Stimulated activated CD8-positive, alpha-beta memory T cell treated with anti-CD3 and anti-CD28 coated beads, Interleukin-7, amount 100 ng/mL, for 4 hours (primary cell): ENCODE data around the gene ABHD15.
"Not testable (repeated sequence)": the region's sequence is repeated elsewhere in the genome, so short reads cannot be mapped to it uniquely, and the experiment has no call there.

ENCODE experiments used
- DNase-seq, 2 donors: peaks; one replicate each; pipeline ENCODE4 v3.0.0-alpha.2; 2020; ENCODE audit warnings: low read depth in 2 of 2

ABHD15 gene

GRCh38 chr17:29571486-29571882 is 4.6 kb upstream of the ABHD15 start:
- DNase-seq: no peak

GRCh38 chr17:29570521-29570920 is 3.7 kb upstream of the ABHD15 start:
- no peak for DNase-seq

GRCh38 chr17:29569245-29569950 is 2.6 kb upstream of the ABHD15 start:
- no peak for DNase-seq

GRCh38 chr17:29568331-29569244 is 1.8 kb upstream of the ABHD15 start, which contains the start of gene TP53I13:
TSS of gene TP53I13 (plus strand) at chr17:29568701. CDS start at chr17:29568759, 58 bp downstream.
- DNase-seq: peak; percentile 86 to 89

GRCh38 chr17:29567554-29568330 is 905 bp upstream of the ABHD15 start:
- peak; percentile 53 to 71 for DNase-seq

GRCh38 chr17:29567304-29567553 is 392 bp upstream of the ABHD15 start:
- no peak for DNase-seq

GRCh38 chr17:29565643-29566472 is 979 bp downstream of the ABHD15 start:
- peak in 1 of 2 donors; percentile 45 for DNase-seq

GRCh38 chr17:29563816-29564215 is 3.0 kb downstream of the ABHD15 start:
- DNase-seq: no peak

GRCh38 chr17:29562615-29563014 is 4.2 kb downstream of the ABHD15 start:
- no peak for DNase-seq

GRCh38 chr17:29561554-29562517 is 5.0 kb downstream of the ABHD15 start:
- DNase-seq: no peak

GRCh38 chr17:29560316-29560715 is 6.5 kb downstream of the ABHD15 start:
- DNase-seq: no peak

- DNase-seq: no peak
These were observed 7.2 kb downstream of the ABHD15 start for GRCh38 chr17:29559640-29560039.

- DNase-seq: not testable (repeated sequence)
These were observed 8.7 kb downstream of the ABHD15 start for GRCh38 chr17:29558139-29558538.

GRCh38 chr17:29557739-29558116 is 9.1 kb downstream of the ABHD15 start:
- no peak for DNase-seq

GRCh38 chr17:29557085-29557738 is 9.6 kb downstream of the ABHD15 start:
- no peak for DNase-seq

GRCh38 chr17:29555840-29556239 is 11.0 kb downstream of the ABHD15 start:
- no peak for DNase-seq

GRCh38 chr17:29549177-29549923 is 17.5 kb downstream of the ABHD15 start:
- DNase-seq: no peak

GRCh38 chr17:29546830-29547229 is 20.0 kb downstream of the ABHD15 start:
- DNase-seq: no peak

GRCh38 chr17:29546085-29546484 is 20.8 kb downstream of the ABHD15 start:
- DNase-seq: no peak
